Measurements from ENCODE around the gene ADAMTS14.

Gene ADAMTS14

DNA sequence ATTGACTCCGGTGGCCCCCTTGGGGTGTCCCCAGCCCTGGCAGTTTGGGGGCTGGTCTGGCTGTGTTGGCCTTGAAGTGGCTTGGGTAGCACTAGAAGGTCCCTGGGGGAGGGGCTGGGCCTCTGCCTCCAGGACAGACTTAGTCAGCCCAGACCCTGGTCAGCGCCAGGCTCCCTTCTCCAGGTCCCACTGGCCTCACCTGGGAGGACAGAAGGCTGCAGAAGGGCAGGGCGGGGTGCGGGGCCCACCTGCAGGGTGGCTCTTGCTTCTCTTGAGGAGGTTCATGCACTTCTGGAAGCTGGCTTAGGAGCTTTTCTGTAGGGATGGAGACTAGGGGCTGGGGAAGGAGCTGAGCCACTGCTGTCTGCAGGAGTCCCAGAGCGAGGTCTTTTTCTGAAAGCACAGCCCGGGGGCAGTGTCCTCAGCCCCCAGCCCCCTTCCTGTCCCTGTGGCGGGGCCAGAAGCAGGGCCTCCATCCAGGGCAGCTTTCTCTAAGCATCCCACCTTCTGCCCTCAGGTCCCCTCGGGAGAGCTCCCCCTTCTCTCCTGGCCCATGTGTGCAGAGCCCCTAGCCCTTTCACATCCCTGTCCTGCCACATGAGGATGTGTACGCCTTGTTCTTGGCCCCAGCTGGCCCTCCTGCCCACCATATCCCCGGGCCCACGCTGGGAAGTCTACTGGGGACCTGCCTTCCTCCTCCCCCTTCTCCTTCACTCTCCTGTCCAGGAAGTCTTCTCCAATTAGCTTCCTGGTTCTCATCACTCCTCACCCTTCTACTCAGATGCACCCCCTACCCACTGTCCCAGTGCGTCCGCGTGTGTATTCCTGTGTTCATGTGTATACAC, 101.9 kb downstream of the ADAMTS14 start:
- DNase-seq, result no peak

DNA sequence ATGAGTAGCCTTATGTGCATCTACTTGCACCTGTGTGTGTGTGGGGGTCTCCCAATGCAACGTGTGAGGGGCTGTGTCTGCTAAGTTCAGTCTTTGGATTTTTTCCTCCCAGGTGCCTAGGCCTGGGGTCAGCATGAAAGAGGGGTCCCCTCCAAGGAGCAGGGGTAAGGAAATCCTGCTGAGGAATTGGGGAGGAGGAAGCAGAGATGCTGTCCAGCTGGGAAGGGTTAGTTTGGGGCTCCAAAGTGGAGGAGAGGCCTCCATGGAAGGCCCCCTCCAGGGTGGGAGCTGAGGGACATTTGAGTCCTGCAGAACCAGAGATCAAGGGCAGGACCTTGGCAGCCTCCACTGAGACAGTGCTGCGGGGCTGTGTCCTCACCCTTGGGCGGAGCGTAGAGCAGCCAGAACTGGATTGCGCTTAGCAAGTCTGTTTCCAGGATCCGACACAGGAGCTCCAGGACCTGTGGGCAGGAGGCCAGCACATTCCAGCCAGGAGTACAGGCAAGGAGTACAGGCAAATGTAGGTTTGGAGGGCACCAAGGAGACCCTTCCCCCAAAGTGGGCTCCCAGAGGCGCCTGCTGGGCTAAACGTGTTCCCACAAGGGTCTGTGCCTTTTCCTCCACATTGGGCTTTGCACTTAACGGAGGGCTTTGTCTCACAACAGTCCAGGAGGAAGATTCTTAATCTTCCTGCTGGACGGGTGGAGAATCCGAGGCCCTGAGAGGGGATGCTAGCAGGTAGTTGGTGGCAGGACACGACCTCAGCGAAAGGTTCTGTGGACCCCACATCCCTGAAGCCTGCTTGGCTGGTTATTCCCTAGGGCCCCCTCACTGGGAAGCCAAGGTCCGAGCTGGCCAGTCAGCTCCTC, 102.7 kb downstream of the ADAMTS14 start:
- no peak for DNase-seq

DNA sequence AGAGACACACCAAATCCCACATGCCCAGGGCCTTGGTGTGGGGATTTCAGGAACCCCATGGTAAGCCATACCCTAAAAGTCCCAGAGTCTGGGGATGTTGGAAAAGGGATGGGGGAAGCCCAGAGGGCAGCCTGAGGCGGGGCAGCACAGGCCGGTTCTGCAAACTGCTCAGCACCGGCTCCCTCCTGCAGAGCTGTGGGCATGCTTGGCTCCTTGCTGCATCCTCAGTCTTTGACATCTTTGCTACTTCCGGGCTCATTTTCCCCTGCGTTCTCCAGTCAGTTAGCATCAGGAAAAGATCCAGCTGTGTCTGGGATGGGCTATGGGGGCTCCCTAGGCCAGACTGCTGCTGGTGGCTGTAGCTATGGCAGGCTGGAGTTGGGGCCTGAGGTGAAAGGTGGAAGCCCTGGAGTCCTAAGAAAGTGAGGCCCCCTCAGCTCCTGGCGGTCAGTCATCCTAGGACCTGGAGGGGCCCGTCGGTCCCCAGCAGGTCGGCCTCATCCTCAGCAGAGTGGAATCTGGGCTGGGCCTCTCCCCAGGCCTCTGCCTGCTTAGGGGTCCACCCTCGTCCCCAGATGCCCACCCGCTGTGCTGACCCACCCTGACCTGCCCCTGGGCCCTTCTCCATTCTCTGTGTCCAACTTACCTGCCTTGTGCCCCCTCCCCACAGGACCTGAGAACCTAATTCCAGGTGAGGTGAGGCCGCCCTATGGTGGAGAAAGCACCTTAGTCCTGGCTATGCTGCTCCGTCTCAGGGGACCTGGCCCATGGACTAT, 103.6 kb downstream of the ADAMTS14 start:
- no peak for DNase-seq

DNA sequence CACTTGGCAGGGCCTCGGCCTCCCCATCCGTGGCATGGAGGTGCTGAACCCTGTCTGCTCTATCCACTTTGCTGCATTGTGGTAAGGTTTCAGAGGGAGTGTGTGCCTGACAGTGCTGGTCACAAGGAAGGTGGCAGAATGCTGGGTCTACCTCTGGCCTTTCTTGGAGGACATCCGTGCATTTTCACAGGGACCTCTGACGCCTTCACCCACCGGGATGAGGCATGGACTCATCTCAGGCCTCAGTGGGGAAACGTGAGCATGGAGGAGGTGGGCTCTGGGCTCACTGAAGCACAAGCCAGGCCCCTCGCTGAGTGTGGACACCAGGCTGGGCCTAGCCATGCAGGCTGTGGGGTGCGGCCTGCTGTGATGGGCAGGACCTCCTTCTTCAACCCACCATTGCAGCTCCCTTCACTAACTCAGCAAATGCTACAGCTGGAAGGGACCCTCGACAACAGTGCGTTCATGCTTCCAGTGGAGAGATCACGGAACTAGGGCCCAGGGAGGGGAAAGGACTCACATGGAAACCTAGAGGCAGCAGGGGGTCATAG, 104.2 kb downstream of the ADAMTS14 start:
- no peak for DNase-seq

DNA sequence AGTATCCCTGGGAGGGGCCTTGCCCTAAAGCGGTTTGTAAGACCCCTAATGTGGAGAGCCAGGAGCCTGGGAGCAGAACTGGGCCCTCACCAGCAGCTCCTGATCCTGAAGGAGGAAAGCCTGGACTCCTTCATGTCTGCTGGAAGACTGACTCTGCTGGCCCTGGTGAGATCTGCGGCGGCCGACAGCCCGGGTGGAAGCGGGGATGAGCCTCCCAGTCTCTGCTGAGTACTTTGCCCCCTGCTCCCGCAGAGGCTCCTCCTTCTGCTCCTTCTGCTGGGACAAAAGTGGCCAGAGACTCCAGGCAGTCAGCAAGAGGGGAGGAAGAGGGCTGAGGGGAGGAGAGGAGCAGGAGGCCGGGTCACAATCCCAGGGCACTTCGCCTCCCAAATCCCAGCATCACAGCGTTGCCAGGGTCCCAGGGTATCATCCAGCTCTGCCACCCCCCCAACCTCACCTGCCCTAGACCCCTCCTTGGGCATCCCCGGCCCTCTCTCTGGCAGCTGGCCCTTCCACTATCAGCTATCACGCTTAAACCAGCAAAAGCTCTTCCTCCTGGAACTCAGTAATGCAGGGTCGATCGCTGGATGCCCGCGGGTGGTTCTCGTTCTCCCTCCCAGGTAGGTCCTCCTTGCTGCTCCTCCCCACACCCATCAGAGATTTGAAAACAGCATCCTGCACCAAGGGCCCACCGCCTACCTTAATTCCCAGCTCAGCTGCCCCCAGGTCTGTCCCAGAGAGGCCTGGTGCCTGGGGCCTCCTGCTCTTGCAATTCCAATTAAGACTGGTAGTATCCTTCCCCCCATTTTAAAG, 105.0 kb downstream of the ADAMTS14 start:
- DNase-seq, result no peak

DNA sequence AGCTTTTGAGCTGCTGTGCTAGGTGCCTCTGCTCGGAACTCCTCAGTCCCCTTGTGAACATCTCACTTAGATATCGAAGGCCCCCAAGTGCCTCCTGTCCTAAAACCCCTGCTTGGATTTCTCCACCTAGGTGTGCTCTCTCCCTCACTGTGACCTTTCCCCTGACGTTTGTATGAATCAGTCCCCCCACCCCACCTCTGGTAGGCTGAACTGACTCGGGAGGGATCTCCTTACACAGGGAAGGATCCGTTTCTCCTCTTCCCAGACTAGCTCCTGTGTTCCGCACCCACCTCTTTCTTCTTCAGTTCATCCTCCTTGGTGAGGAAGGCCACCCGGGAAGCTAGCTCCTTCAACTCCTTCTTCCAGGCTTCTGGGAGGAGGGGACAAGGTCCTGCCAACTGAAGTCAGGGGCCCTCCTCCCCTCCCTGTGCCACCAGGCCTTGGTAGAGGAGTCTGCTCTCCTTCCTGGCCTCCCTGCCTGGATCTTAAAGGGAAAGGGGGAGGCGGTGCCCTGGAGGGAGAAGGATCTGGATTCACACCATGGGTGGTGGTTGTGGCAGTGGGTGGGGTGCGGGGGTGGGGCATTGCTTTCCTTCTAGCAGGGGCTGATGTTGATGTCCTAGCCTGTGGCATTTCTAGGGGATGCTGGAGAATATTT, 106.1 kb downstream of the ADAMTS14 start:
- DNase-seq, result no peak

DNA sequence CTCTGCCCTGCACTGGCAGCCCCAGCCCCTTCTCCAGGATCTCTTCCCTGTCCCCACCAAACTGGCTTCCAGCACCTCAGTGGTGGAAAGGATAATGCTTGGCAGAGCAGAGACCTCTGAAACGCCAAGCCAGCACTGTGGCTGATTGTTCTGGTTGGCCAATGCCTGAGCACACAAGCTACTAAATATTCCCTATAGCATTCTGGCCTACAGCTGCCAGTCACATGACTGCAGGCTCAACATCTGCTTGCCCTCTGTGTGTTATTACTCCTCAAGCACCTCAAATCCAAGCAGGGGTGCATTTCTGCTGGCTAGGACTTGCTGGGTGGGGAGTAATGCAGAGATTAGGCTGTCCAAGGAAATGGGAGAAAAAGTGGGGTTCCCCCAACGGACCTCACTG, 106.8 kb downstream of the ADAMTS14 start:
- no peak for DNase-seq

DNA sequence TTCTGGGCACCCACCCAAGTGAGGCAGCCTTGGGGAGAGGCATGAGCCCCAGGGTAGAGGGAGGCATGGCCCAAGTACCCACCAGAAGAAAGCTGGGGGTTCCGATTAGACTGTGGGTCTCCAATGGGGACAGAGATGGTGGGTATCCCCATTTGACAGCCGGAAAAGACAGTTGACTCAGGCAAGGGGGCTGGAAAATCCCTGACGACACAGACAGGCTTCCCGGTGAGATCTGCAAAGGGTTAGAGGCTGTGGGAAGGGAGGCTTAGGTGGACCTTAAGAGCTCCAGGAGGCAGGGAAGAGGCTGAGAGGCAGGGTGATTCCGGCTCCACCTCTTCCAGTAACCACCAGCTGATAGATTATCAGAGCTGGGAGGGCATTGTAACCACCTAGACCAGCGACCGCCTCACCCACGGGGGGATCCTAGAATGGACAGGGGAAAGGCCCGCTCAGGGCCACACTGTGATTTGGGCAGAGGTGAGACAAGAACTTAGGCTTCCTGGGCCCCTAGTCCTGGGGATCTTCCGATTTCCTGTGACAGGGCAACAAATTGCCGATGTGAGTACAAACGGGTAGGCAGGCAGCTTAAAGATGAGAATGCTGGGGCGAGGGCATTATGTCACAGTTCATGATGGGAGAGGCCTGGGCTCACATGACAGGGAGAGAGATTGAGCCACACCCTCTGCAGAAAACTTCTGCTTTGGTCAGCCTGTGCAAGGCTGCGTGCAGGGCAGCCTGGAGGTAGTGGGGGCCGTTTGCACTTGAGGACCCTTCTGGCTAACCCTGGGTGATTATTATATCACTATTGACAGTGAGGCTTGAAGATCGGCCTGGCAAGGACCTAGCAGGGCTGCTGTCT, 107.4 kb downstream of the ADAMTS14 start:
- no peak for DNase-seq

DNA sequence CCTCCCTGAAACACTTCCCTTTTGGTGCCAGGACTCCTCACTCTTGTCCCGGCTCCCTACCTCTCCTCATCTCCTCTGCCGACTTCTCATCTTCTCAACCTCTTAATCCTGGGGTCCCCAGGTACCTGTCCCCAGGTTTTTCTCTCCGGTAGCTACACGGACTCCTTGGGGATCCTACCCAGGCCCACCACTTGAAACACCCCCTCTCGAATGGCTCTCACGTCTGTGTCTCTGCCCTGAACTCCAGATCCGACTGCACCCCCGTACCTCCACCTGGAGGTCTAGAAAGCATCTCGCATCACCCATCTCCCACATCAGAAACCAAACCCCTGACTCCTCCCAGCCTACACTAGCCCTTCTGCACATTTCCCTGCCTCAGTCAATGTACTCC, 108.1 kb downstream of the ADAMTS14 start:
- no peak for DNase-seq

DNA sequence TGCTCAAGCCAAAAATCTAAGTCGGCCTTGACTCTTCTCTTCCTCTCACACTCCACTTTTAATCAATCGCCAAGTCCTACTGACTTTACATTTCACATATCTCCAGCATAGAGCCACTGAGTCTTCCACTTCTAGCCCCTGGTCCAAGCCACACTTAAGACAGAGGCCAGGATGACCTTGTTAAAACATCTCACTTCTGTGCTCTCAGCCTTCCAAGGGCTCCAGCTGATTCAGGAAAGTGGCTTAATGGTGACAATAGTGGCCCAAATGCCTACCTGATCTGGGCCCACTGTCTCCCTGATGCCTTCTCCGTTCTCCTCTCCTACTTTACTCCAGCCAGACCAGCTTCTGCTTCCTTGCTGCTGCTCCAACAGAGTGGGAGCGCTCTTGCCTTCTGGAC, 108.5 kb downstream of the ADAMTS14 start:
- DNase-seq, result no peak

DNA sequence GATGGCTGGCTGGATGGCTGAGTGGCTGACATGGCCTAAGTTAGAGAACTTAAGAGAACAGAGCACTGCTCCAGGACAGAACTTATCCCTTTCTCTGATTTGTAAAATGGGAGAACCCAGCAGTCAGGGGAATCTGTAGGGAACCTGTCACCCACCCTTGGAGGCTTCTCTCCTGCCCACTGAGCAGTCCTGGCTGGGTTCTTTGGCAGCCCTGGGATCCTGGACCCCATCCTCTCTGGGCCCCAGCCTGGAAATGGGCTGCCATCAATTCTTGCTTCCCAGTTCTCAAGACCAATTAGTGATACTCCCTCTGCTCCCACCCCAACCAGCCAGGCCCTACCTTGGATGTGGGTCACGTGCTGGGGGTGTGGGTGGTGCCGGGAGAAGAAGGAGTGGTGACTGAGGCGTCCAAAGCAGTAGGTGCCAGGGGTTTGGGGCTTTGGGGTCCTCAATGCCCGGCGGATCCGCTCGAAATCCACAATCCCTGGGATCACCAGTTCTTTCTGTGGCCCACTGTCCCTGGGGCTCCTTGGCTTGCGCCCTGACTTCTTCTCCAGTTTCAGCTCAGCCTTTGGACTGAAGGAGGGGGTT, 109.2 kb downstream of the ADAMTS14 start:
- no peak for DNase-seq

DNA sequence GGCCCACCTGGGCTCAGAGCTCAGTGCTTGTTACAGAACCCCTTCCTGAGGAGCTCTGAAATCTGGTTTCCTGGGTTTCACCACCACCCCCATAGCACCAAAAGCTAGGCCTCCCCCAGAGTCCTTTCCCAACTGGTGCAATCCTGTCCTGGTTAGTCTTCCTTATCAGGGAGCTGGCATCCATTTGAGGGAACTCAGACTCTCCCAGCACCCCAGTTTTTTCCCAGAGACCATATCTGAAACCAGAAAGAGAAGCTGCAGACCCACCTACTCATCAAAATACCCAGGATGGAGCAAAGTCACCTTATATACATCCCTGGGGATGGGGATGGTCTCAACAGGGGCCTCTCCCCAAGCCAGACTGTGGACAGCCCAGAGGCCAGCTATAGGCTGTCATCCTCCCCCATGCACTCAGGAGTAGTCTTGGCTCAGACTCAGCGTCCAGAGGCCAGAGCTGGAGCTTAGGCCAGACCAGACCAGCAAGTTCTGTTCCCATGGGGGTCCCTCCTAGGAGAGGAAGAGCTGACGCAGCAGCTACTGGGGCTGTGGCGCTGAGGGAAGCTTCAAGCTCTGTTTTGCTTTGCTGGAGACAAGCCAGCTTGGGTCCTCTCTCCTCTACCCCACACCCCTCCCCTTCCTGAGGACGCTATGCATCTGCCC, 109.9 kb downstream of the ADAMTS14 start:
- DNase-seq, result no peak

DNA sequence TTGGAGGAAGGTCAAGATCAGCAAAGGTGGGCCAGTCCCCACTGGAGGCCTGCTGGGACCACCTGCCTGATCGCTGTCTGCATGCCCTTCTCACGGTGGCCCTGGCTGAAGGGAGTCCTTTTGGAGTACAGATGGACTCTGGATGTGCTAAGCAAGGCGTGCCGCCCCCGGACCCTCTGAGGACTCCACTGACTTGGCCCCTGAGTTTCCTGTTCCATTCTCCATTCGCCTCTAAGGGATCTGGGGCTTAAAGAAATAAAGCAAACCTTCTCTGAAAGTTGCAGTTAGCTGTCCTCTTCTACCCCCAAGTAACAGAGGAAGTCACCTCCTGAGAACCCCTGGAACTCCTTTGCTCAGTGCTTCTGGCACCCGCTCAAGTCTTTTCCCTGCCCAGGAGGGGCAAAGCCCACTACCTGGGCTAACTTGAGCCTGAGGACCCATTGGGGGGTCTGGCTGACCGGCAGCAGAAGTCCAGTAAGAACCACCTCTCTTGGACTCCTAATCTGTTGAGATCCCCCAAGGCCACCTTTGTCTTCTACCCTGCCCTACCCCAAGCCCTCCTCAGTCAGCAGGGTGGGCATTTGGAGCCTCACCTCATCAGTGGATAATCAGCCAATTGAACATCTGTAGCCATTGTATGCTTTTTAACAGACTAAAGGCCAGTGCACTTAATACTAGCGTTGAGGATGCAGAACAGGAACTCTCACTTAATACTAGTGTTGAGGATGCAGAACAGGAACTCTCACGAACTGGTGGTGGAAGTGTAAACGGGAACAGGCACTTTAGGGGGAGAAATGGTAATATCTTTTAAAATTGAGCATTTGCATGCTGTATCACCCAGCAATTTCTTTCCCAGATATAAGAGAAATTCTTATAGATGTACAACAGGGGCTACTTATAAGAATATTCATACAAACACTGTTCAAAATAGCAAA, 110.7 kb downstream of the ADAMTS14 start:
- DNase-seq, result no peak

DNA sequence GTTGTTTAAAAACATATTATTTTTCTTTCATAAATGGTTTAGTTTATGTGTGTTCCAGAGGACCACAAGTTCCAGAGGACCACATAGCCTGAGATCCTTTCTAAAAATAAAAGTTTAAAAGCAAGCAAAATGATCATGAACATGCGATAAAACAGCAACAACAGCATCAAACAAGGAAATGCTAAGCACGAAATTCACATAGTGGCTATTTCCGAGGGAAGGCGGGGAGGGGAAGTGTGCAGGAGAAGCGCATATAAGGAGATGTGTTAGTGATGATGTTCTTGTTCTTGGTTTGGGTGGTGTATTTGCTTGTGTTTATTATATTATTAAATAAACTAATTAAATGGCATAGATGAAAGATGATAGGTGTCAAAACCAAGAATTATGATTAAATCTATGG, 111.7 kb downstream of the ADAMTS14 start:
- DNase-seq, result no peak

DNA sequence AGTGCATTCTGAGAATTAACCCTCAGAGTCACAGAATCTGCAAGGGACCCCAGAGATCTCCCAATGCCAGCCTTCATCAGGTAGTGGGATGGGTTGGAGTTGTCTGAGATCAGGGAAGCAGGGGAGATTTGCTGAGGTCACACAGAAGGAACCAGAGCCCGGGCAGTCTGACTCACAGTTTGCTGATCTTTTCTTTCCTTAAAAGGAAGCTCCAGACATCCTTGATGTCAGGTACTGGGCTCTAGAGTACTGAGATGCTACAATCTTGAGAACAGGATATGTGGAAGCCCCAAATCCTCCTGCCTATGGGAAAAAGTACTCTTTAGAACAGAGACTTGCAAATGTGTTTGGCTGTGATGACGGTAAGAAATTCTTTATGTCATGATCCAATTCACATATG, 112.2 kb downstream of the ADAMTS14 start:
- no peak for DNase-seq

DNA sequence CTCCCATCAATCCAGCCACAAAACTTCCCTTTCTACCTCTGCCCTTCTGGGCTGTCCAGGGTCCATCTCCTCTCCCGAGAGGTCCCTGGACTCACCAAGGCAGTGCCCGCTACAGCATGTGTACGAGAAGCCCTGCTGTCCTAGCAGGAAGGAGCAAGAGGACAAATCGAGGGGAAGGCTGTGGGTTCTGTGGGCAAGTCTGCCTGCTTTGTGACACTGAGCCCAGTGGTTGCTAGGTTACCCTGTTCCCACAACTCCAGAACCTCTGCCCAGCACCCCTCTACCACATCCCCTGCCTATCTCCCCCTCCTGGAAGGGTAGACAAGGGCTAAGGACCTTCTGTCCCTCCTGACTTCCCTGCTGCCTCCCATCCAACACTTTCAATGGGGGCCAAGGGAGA, 112.9 kb downstream of the ADAMTS14 start, which contains the start of gene TBATA:
Gene TBATA (minus strand): TSS at position 188 of the 400 bp plus-strand sequence. CDS start 1,998 bp downstream, outside the sequence.
- DNase-seq, result no peak

DNA sequence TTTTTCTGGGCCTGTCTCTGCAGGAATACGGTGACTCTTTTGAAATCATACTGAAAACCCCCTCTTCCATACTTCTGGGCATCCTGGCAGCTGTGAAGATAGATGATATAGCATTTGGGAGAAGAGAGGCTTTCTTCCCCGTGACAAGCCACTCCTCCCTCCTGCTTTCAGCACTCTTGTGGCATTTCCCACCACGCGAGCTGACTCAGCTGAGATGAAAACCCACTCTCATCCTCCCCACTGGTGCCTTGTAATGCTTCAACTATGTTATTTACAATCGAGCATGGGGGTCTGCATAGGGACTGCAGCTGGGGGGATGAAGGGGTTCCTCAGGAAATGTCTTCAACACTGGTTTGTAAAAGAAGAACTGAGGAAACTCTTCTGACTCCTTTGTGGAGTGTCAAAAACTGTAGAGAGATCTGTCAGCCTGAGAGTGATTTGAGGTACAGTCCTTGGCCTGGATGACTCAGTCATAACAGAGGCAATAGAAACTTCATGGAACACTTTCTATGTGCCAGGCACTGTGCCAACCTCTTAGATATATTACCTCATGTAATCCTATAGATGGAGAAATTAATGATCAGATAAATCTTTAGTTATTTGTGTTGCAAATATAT, 114.6 kb downstream of the ADAMTS14 start:
- DNase-seq, result no peak
